Activated T-helper 2 cell treated with anti-CD3 and anti-CD28 coated beads, Interferon-gamma antibody, Interleukin-2, Interleukin-4, amounts not matched to agents 10 μg/mL and 5 μg/mL and 100 μg/mL, durations not matched to agents 14 hours and 24 hours and 36 hours (primary cell): ENCODE data around the gene C12orf56. TPM values are rescaled to one million over a fixed set of nuclear protein-coding genes. Genes with fewer than 3 reads are reported as not detected.

Experiments used
- DNase-seq: peaks from one replicate; pipeline ENCODE4 v3.0.0; 2021; ENCODE audit warnings: low spot score
- H3K27ac Mint-ChIP-seq: one replicate; pipeline ENCODE4 v1.8.0; 2021; ENCODE audit warnings: mixed read lengths
- H3K27me3 Mint-ChIP-seq: one replicate; pipeline ENCODE4 v1.8.0; 2021; ENCODE audit warnings: low read depth, mixed read lengths
- H3K36me3 Mint-ChIP-seq: one replicate; pipeline ENCODE4 v1.8.0; 2021; ENCODE audit warnings: low read depth, mixed read lengths
- H3K4me1 Mint-ChIP-seq: one replicate; pipeline ENCODE4 v1.8.0; 2021; ENCODE audit warnings: low read depth, mixed read lengths
- H3K4me3 Mint-ChIP-seq: one replicate; pipeline ENCODE4 v1.8.0; 2021; ENCODE audit warnings: low read depth, mild to moderate bottlenecking, moderate library complexity, mixed read lengths
- H3K9me3 Mint-ChIP-seq: one replicate; pipeline ENCODE4 v1.8.0; 2021; ENCODE audit warnings: mixed read lengths
- intact Hi-C: fragments of 100-400 bp; cut with micrococcal nuclease; formaldehyde crosslinking; loops from one replicate; pipeline ENCODE4 v1.15.1; 2023
- total RNA-seq: library from RNA; stranded (reverse); gene quantifications from 2 replicates; pipeline ENCODE4 v1.2.3, GENCODE V29; 2022

C12orf56 gene
- total RNA-seq, 1 donor from 2014 or later = not detected

DNA sequence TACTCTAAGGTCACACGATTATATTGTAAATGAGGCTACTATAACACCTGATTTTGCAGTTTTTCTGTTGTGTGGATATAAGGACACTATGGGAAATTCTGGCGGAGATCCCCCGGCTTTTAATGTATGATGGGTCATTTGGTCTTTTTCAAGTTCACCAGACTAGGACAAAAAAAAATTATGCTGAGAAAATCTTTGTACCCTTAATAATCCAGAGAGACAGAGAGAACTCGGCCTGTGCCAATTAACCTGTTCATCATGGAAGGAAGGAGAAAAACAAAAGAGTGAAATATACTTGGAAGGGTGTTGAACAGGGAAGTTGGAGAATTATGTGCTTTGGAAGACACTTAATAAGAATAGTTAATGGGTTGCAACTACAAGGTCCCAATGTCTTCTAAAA is 106.3 kb downstream of the C12orf56 start:
- Mint-ChIP-seq H3K4me3 (no peak overlapping the region), H3K27me3 (peaks cover 18% of the 10 kb centered on the region), H3K27ac (no peak overlapping the region), H3K36me3 (no peaks in the 10 kb centered on the region), H3K4me1 (no peaks in the 10 kb centered on the region), H3K9me3 (no peaks in the 10 kb centered on the region)
- no peak for DNase-seq
- intact Hi-C loops = no loop called here

DNA sequence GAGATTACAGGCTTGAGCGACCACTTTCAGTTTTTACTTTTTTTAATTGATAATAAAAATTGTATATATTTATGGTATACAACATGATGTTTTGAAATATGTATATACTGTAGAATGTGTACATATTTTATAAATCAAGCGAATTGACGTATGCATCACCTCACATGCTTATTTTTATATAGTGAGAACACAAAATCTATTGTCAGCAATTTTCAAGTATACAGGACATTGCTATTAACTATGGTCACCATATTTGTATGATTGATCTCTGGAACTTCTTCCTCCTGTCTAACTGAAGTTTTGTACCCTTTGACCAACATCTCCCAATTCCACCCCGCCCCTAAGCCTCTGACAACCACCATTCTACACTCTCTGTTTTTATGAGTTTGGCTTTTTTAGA is 112.1 kb downstream of the C12orf56 start:
- Mint-ChIP-seq H3K9me3 (no peaks in the 10 kb centered on the region), H3K4me1 (no peaks in the 10 kb centered on the region), H3K36me3 (no peaks in the 10 kb centered on the region), H3K27ac (no peak overlapping the region), H3K4me3 (no peak overlapping the region), H3K27me3 (peaks cover 11% of the 10 kb centered on the region)
- no peak for DNase-seq
- intact Hi-C loops = no loop called here

DNA sequence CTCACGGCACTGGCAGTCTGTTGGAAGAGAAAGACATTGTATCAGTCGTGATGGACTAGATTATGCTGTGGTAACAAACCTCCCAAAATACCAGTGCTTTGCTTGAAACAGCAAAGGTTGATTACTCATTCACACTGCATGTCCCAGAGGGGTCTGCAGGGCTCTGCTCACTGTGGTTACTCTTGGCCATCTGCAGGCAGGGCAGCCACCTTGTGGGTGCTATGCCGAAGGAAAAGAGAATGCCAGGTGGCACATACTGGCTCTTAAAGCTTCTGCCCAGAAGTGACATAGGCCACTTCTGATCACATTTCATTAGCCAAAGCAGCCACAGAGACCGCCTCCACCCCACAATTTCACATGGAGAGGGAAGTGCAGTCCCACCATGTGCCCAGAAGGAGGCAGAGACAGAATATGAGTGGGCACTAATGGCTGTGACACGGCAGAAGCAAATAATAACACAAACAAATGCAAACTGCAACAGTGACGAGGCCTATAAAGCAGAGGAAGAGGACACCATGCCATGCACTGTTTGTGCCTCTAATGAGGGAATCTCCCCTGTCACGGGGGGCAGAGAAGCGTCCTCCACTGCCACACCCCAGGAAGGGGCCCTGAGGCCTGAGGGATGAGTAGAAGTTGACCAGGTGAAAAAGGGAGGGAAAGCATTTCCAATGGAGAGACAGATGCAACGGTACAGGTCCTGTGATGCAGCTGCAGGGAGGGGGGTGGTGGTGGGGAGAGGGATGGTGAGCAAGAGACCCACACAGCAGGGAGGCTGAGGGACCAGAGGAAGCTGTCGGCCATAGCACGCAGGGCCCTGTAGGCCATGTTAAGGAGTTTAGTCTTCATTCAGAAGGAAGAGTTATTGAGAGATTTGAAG is 116.8 kb downstream of the C12orf56 start:
- intact Hi-C loops = loop anchor here (2.0 kb wide), 1 partner anchor 119 kb away; no protein-coding TSS in a partner anchor
- Mint-ChIP-seq H3K27me3 (peaks cover 5% of the 10 kb centered on the region), H3K4me3 (no peak overlapping the region), H3K4me1 (no peaks in the 10 kb centered on the region), H3K36me3 (no peaks in the 10 kb centered on the region), H3K9me3 (no peaks in the 10 kb centered on the region), H3K27ac (no peak overlapping the region)
- DNase-seq = no peak

DNA sequence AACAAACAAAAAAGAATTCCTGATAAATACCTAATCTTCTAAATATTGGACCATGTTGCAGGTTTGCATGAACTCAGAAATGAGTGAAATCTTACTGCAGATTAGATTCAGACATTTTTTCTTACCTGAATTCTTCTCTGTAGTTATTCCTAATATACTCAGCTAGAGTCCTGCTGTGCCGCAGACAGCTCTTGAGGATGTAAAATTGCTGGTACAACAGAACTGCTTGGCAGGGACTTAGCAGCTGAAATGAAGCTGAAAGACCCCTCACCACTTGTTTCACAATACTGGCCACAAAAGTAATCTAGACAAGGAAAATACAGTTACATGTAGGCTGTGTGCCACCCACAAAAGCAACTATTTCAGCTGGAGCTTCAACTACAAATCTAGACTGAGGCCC is 120.1 kb downstream of the C12orf56 start:
- no peaks in the 10 kb centered on the region for H3K4me1 Mint-ChIP-seq
- intact Hi-C loops = no loop called here
- no peaks in the 10 kb centered on the region for H3K9me3 Mint-ChIP-seq
- no peak for DNase-seq
- H3K4me3 Mint-ChIP-seq = no peak overlapping the region
- H3K36me3 Mint-ChIP-seq = no peaks in the 10 kb centered on the region
- H3K27ac Mint-ChIP-seq = no peak overlapping the region
- peaks cover 5% of the 10 kb centered on the region for H3K27me3 Mint-ChIP-seq

DNA sequence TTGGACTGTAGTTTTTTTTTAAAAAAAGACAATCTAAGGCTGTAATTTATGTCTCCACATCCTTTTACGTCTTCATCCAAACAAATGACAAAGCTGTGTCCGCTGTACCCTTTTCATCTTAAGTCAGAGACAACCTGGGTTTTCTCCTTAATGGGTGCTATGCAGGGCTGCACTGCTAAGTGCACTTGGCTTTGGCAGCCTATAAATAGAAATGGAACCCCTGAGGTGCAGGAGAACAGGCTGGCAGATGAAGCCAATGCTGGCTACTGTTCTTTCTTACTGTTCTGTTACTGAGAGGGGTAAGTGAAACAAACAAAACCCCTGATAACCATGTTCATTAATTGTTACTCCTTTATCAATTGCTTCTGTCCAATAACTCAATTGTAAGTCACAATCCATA is 121.4 kb downstream of the C12orf56 start:
- DNase-seq = no peak
- Mint-ChIP-seq H3K27ac (no peak overlapping the region), H3K36me3 (no peaks in the 10 kb centered on the region), H3K27me3 (peaks cover 5% of the 10 kb centered on the region), H3K4me3 (no peak overlapping the region), H3K9me3 (no peaks in the 10 kb centered on the region), H3K4me1 (no peaks in the 10 kb centered on the region)
- intact Hi-C loops = no loop called here

DNA sequence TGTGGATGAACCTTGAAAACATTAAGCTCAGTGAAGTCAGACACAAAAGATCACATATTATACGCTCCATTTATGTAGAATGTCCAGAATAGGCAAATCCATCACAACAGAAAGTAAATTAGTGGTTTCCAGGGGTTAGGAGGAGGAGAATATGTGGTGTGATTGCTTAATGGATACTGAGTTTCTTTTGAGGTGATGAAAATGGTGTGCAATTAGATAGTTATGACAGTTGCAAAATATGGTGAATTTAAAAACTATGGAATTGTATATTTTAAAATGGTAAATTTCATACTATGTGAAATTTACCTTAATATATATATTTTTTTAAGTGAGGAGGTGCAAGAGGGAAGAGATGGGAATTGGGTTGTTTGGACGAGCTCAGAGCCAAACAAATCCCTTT is 122.1 kb downstream of the C12orf56 start:
- Mint-ChIP-seq H3K36me3 (no peaks in the 10 kb centered on the region), H3K9me3 (no peaks in the 10 kb centered on the region), H3K4me1 (no peaks in the 10 kb centered on the region), H3K27ac (no peak overlapping the region), H3K27me3 (peaks cover 5% of the 10 kb centered on the region), H3K4me3 (no peak overlapping the region)
- no peak for DNase-seq
- intact Hi-C loops = no loop called here

DNA sequence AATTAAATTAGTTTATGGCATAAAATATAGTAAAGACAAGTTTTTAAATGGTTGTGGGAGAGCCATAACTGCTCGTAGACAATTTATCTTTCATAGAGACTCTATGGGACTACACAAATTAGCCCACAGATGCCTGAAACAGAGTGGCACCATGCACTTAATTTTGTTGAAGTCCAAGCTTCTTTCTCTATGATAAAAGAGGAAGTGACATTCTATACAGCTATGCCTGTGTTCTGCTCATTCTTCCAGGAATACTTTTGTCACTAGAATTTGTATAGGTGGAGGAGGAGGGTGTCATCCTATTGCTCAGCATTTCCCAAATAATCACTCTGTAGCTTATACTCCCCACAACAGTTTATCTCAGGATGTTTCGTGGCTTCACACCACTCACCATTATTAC is 124.7 kb downstream of the C12orf56 start:
- H3K27me3 Mint-ChIP-seq = peaks cover 5% of the 10 kb centered on the region
- H3K9me3 Mint-ChIP-seq = no peaks in the 10 kb centered on the region
- H3K36me3 Mint-ChIP-seq = no peaks in the 10 kb centered on the region
- intact Hi-C loops = no loop called here
- H3K27ac Mint-ChIP-seq = no peak overlapping the region
- no peaks in the 10 kb centered on the region for H3K4me1 Mint-ChIP-seq
- no peak for DNase-seq
- H3K4me3 Mint-ChIP-seq = no peak overlapping the region

DNA sequence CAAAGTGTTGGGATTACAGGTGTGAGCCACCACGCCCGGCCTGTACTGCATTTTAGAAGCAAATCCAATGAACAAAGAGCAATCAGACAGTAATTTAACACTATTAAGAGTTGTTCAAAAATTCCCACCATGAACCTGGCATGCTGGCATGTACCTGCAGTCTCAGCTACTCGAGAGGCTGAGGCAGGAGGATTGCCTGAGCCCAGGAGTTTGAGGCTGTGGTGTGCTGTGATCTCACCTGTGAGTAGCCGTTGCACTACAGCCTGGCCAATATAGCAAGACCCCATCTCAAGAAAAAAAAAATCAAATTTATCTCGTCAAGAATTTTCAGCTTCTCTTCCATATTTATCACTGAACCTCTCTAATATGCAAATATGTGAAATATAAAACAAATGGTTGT is 128.7 kb downstream of the C12orf56 start:
- Mint-ChIP-seq H3K4me1 (no peaks in the 10 kb centered on the region), H3K27me3 (no peaks in the 10 kb centered on the region), H3K4me3 (no peak overlapping the region), H3K27ac (no peak overlapping the region), H3K36me3 (no peaks in the 10 kb centered on the region), H3K9me3 (no peaks in the 10 kb centered on the region)
- intact Hi-C loops = no loop called here
- no peak for DNase-seq

DNA sequence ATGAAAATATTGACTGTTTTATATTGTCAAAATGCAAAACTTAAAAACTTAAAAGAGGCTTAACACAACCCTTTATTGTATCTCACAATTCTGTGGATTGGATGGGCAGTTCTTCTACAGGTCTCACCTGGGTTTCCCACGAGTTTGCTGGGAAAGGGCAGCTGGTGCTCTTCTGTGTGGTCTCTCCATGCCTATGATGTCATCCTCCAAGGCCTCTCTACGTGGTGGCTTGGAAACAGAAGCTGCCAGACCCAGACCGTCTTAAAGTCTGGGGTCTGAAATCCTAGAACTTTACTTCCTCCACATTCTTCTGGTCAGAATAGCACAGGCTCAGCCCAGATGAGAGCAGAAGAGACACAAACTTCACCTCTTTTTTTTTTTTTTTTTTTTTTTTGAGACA is 132.0 kb downstream of the C12orf56 start:
- no peaks in the 10 kb centered on the region for H3K4me1 Mint-ChIP-seq
- no peaks in the 10 kb centered on the region for H3K27me3 Mint-ChIP-seq
- intact Hi-C loops = loop anchor here (5.0 kb wide), 2 partner anchors 586 to 836 kb away; no protein-coding TSS in a partner anchor
- no peak overlapping the region for H3K27ac Mint-ChIP-seq
- no peak for DNase-seq
- H3K36me3 Mint-ChIP-seq = no peaks in the 10 kb centered on the region
- H3K4me3 Mint-ChIP-seq = no peak overlapping the region
- no peaks in the 10 kb centered on the region for H3K9me3 Mint-ChIP-seq

DNA sequence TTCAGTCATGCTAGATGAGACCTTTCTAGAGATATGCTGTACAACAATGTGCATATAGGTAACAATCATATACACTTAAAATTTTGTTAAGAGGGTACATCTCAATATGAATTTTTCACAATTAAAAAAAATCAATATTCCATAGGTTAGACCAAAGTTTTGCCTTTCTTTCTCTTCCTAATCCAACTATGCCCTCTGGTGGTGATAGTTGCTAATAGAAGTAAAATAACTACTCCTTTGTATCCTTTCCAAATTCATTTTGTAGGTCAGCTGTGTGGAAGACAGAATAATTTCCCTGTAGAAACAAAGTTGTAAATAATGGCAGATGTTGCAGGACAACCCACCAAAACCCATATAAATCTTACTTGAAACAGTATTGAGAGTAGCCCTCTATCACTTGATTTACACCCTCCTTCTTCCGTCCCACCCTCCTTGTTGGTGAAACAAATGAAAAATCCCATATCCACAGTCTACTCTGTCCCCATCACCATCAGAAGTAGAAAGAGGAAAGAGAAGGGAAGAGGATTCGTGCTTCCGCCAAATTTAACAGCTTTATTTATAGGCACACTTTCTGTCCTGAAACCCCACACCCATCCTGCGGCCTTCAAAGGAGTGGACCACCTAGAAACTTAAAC is 134.3 kb downstream of the C12orf56 start:
- H3K4me3 Mint-ChIP-seq = no peak overlapping the region

DNA sequence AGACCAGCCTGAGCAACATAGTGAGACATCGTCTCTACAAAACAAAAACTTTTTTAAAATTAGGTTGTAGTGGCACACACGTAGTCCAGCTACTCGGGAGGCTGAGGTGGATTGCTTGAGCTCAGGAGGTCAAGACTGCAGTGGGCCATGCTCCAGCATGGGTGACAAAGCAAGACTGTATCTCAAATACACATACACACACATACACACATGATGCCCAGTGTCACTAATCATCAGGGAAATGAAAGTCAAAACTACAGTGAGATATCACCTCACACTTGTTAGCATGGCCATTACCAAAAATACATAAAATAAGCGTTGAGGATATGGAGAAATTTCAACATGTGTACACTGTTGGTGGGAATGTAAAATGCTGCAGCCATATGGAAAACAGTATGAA is 135.3 kb downstream of the C12orf56 start:
- intact Hi-C loops = loop anchor here (5.0 kb wide), 2 partner anchors 583 to 833 kb away; no protein-coding TSS in a partner anchor
- no peak overlapping the region for H3K4me3 Mint-ChIP-seq
- no peaks in the 10 kb centered on the region for H3K27me3 Mint-ChIP-seq
- no peaks in the 10 kb centered on the region for H3K9me3 Mint-ChIP-seq
- H3K27ac Mint-ChIP-seq = no peak overlapping the region
- DNase-seq = no peak
- H3K36me3 Mint-ChIP-seq = no peaks in the 10 kb centered on the region
- H3K4me1 Mint-ChIP-seq = peaks cover 8% of the 10 kb centered on the region

More for the DNA sequence above, 134.3 kb downstream of the C12orf56 start:
- intact Hi-C loops = loop anchor here (1.0 to 5.0 kb wide), 3 partner anchors 412 to 834 kb away; partner anchors contain the start of gene SRGAP1
- no peaks in the 10 kb centered on the region for H3K9me3 Mint-ChIP-seq
- DNase-seq = no peak
- peaks cover 8% of the 10 kb centered on the region for H3K4me1 Mint-ChIP-seq
- H3K27ac Mint-ChIP-seq = no peak overlapping the region
- H3K27me3 Mint-ChIP-seq = no peaks in the 10 kb centered on the region
- H3K36me3 Mint-ChIP-seq = no peaks in the 10 kb centered on the region

DNA sequence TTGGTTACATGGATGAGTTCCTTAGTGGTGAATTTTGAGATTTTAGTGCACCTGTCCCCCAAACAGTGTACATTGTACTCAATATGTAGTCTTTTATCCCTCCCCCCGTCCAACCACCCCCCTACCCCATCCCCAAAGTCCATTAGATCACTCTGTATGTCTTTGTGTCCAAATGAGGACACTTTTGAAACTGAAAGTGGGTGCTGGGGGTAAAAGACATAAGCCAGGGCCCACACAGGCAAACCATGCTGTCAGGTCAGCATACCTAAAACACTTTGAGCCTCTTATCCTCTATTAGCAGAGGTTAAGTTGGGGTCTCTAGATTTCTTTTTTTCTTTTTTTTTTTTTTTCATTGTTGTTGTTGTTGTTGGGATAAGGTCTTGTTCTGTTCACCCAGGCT is 137.2 kb downstream of the C12orf56 start:
- Mint-ChIP-seq H3K9me3 (no peaks in the 10 kb centered on the region), H3K4me1 (peaks cover 8% of the 10 kb centered on the region), H3K36me3 (no peaks in the 10 kb centered on the region), H3K27ac (no peak overlapping the region), H3K4me3 (no peak overlapping the region), H3K27me3 (peaks cover 2% of the 10 kb centered on the region)
- intact Hi-C loops = no loop called here
- no peak for DNase-seq

DNA sequence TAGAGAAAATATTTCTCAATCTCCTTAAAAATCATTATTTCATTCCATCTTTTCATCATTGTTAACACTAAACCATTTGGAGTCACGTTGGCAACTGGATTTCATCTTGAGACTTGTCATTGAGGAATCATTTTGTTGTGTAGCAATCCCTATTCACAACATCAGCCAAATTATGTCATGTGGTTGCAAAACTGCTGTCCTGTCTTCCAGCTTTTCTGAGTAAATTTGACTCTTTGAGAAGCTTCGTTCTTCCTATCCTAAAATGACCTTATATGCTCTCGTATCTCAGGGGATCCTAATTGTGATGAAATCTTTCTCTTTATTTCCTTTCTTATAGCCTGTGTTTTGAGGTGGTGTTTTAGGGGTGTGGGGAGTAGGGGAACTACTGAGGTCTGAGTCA is 137.9 kb downstream of the C12orf56 start:
- Mint-ChIP-seq H3K9me3 (no peaks in the 10 kb centered on the region), H3K36me3 (no peaks in the 10 kb centered on the region), H3K27me3 (peaks cover 2% of the 10 kb centered on the region), H3K4me1 (peaks cover 8% of the 10 kb centered on the region), H3K4me3 (no peak overlapping the region), H3K27ac (no peak overlapping the region)
- intact Hi-C loops = no loop called here
- DNase-seq = no peak
